ENCODE data around the gene PAPOLA. TPM values are rescaled to one million over a fixed set of nuclear protein-coding genes. Genes with fewer than 3 reads are reported as not detected.

Gene PAPOLA
- total RNA-seq, 1 donor from 2014 or later: 204 TPM

GRCh38 chr14:96559571-96559970 is 57.4 kb downstream of the PAPOLA start:
- DNase-seq: no peak
- intact Hi-C loops (cut with micrococcal nuclease): no loop called here
- H3K36me3 Mint-ChIP-seq (ENCODE audit: low read depth): peaks cover 39% of the 10 kb centered on the region
- H3K4me1 Mint-ChIP-seq: peaks cover 2% of the 10 kb centered on the region
- H3K4me3 Mint-ChIP-seq: no peak overlapping the region
- H3K27ac Mint-ChIP-seq: no peak overlapping the region
- H3K9me3 Mint-ChIP-seq: no peaks in the 10 kb centered on the region
- H3K27me3 Mint-ChIP-seq: no peaks in the 10 kb centered on the region

GRCh38 chr14:96564389-96564788 is 62.2 kb downstream of the PAPOLA start:
- DNase-seq: no peak
- peaks cover 30% of the 10 kb centered on the region for H3K36me3 Mint-ChIP-seq (ENCODE audit: low read depth)
- no peak overlapping the region for H3K4me3 Mint-ChIP-seq
- no peaks in the 10 kb centered on the region for H3K27me3 Mint-ChIP-seq
- H3K27ac Mint-ChIP-seq: no peak overlapping the region
- peaks cover 5% of the 10 kb centered on the region for H3K4me1 Mint-ChIP-seq
- H3K9me3 Mint-ChIP-seq: no peaks in the 10 kb centered on the region
- intact Hi-C loops (cut with micrococcal nuclease): no loop called here

GRCh38 chr14:96565811-96566210 is 63.6 kb downstream of the PAPOLA start:
- intact Hi-C loops (cut with micrococcal nuclease): loop anchor here (5.0 kb wide), 1 partner anchor 176 kb away; no protein-coding TSS in a partner anchor
- H3K27me3 Mint-ChIP-seq: no peaks in the 10 kb centered on the region
- H3K9me3 Mint-ChIP-seq: no peaks in the 10 kb centered on the region
- H3K27ac Mint-ChIP-seq: peak overlapping the region; percentile 10
- H3K4me1 Mint-ChIP-seq: peaks cover 5% of the 10 kb centered on the region
- peaks cover 29% of the 10 kb centered on the region for H3K36me3 Mint-ChIP-seq (ENCODE audit: low read depth)
- H3K4me3 Mint-ChIP-seq: no peak overlapping the region
- no peak for DNase-seq

- DNase-seq: peak; percentile 70
- H3K27ac Mint-ChIP-seq: no peak overlapping the region
- intact Hi-C loops (cut with micrococcal nuclease): loop anchor here (5.0 kb wide), 1 partner anchor 175 kb away; no protein-coding TSS in a partner anchor
- H3K36me3 Mint-ChIP-seq (ENCODE audit: low read depth): peaks cover 30% of the 10 kb centered on the region
- no peaks in the 10 kb centered on the region for H3K27me3 Mint-ChIP-seq
- no peak overlapping the region for H3K4me3 Mint-ChIP-seq
- peaks cover 5% of the 10 kb centered on the region for H3K4me1 Mint-ChIP-seq
- no peaks in the 10 kb centered on the region for H3K9me3 Mint-ChIP-seq
These were observed 65.2 kb downstream of the PAPOLA start for GRCh38 chr14:96567289-96567899.

GRCh38 chr14:96568621-96569020 is 66.4 kb downstream of the PAPOLA start:
- intact Hi-C loops (cut with micrococcal nuclease): loop anchor here (5.0 kb wide), 1 partner anchor 174 kb away; no protein-coding TSS in a partner anchor

GRCh38 chr14:96571311-96571710 is 69.1 kb downstream of the PAPOLA start:
- Mint-ChIP-seq H3K27ac (no peak overlapping the region), H3K4me3 (no peak overlapping the region), H3K4me1 (peaks cover 5% of the 10 kb centered on the region), H3K36me3 (ENCODE audit: low read depth) (peaks cover 21% of the 10 kb centered on the region), H3K9me3 (no peaks in the 10 kb centered on the region), H3K27me3 (no peaks in the 10 kb centered on the region)
- DNase-seq: no peak
- intact Hi-C loops (cut with micrococcal nuclease): no loop called here

More at GRCh38 chr14:96568621-96569020, 66.4 kb downstream of the PAPOLA start:
- H3K4me1 Mint-ChIP-seq: peaks cover 5% of the 10 kb centered on the region
- H3K9me3 Mint-ChIP-seq: no peaks in the 10 kb centered on the region
- no peak overlapping the region for H3K27ac Mint-ChIP-seq
- H3K27me3 Mint-ChIP-seq: no peaks in the 10 kb centered on the region
- H3K4me3 Mint-ChIP-seq: no peak overlapping the region
- H3K36me3 Mint-ChIP-seq (ENCODE audit: low read depth): peaks cover 30% of the 10 kb centered on the region
- DNase-seq: no peak

GRCh38 chr14:96573473-96574100 is 71.4 kb downstream of the PAPOLA start:
- Mint-ChIP-seq H3K36me3 (ENCODE audit: low read depth) (peaks cover 13% of the 10 kb centered on the region), H3K9me3 (no peaks in the 10 kb centered on the region), H3K4me3 (no peak overlapping the region), H3K27ac (no peak overlapping the region), H3K27me3 (no peaks in the 10 kb centered on the region), H3K4me1 (peaks cover 4% of the 10 kb centered on the region)
- intact Hi-C loops (cut with micrococcal nuclease): no loop called here
- no peak for DNase-seq

- Mint-ChIP-seq H3K27me3 (no peaks in the 10 kb centered on the region), H3K36me3 (ENCODE audit: low read depth) (peaks cover 11% of the 10 kb centered on the region), H3K4me3 (no peak overlapping the region), H3K27ac (no peak overlapping the region), H3K4me1 (peaks cover 4% of the 10 kb centered on the region), H3K9me3 (no peaks in the 10 kb centered on the region)
- no peak for DNase-seq
- intact Hi-C loops (cut with micrococcal nuclease): no loop called here
These were observed 72.0 kb downstream of the PAPOLA start for GRCh38 chr14:96574171-96574632.

GRCh38 chr14:96574633-96575632 is 72.8 kb downstream of the PAPOLA start:
- Mint-ChIP-seq H3K27me3 (no peaks in the 10 kb centered on the region), H3K4me3 (no peak overlapping the region), H3K27ac (no peak overlapping the region), H3K9me3 (no peaks in the 10 kb centered on the region), H3K4me1 (peaks cover 4% of the 10 kb centered on the region), H3K36me3 (ENCODE audit: low read depth) (peaks cover 10% of the 10 kb centered on the region)
- no peak for DNase-seq
- intact Hi-C loops (cut with micrococcal nuclease): no loop called here

GRCh38 chr14:96576359-96576758 is 74.2 kb downstream of the PAPOLA start:
- intact Hi-C loops (cut with micrococcal nuclease): no loop called here
- Mint-ChIP-seq H3K27ac (no peak overlapping the region), H3K4me1 (peaks cover 4% of the 10 kb centered on the region), H3K9me3 (no peaks in the 10 kb centered on the region), H3K36me3 (ENCODE audit: low read depth) (peaks cover 8% of the 10 kb centered on the region), H3K4me3 (no peak overlapping the region), H3K27me3 (no peaks in the 10 kb centered on the region)
- peak; percentile 52 for DNase-seq

- intact Hi-C loops (cut with micrococcal nuclease): no loop called here
- peak overlapping the region; percentile 18 for H3K27ac Mint-ChIP-seq
- no peaks in the 10 kb centered on the region for H3K9me3 Mint-ChIP-seq
- DNase-seq: peak; percentile 57
- H3K4me1 Mint-ChIP-seq: peaks cover 4% of the 10 kb centered on the region
- no peak overlapping the region for H3K4me3 Mint-ChIP-seq
- no peaks in the 10 kb centered on the region for H3K27me3 Mint-ChIP-seq
- peaks cover 4% of the 10 kb centered on the region for H3K36me3 Mint-ChIP-seq (ENCODE audit: low read depth)
These were observed 74.8 kb downstream of the PAPOLA start for GRCh38 chr14:96576937-96577336.

- Mint-ChIP-seq H3K9me3 (no peaks in the 10 kb centered on the region), H3K27ac (no peak overlapping the region), H3K4me1 (peaks cover 4% of the 10 kb centered on the region), H3K27me3 (peaks cover 3% of the 10 kb centered on the region), H3K4me3 (no peak overlapping the region), H3K36me3 (ENCODE audit: low read depth) (no peaks in the 10 kb centered on the region)
- DNase-seq: peak; percentile 48
- intact Hi-C loops (cut with micrococcal nuclease): no loop called here
These were observed 76.4 kb downstream of the PAPOLA start for GRCh38 chr14:96578619-96579018.

GRCh38 chr14:96579358-96579757 is 77.2 kb downstream of the PAPOLA start:
- DNase-seq: no peak
- no peak overlapping the region for H3K4me3 Mint-ChIP-seq
- peaks cover 4% of the 10 kb centered on the region for H3K27me3 Mint-ChIP-seq
- H3K36me3 Mint-ChIP-seq (ENCODE audit: low read depth): no peaks in the 10 kb centered on the region
- no peaks in the 10 kb centered on the region for H3K9me3 Mint-ChIP-seq
- H3K27ac Mint-ChIP-seq: no peak overlapping the region
- intact Hi-C loops (cut with micrococcal nuclease): no loop called here
- H3K4me1 Mint-ChIP-seq: peaks cover 4% of the 10 kb centered on the region

Data from activated CD4-positive, alpha-beta T cell treated with anti-CD3 and anti-CD28 coated beads, Interleukin-2, amount 10 ng/mL, durations not matched to agents 24 days and 14 days (primary cell).